ENCODE results near the gene NRM.
"Not testable (repeated sequence)": the region's sequence is repeated elsewhere in the genome, so short reads cannot be mapped to it uniquely, and the experiment has no call there.

NRM gene, protein sequence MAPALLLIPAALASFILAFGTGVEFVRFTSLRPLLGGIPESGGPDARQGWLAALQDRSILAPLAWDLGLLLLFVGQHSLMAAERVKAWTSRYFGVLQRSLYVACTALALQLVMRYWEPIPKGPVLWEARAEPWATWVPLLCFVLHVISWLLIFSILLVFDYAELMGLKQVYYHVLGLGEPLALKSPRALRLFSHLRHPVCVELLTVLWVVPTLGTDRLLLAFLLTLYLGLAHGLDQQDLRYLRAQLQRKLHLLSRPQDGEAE

DNA sequence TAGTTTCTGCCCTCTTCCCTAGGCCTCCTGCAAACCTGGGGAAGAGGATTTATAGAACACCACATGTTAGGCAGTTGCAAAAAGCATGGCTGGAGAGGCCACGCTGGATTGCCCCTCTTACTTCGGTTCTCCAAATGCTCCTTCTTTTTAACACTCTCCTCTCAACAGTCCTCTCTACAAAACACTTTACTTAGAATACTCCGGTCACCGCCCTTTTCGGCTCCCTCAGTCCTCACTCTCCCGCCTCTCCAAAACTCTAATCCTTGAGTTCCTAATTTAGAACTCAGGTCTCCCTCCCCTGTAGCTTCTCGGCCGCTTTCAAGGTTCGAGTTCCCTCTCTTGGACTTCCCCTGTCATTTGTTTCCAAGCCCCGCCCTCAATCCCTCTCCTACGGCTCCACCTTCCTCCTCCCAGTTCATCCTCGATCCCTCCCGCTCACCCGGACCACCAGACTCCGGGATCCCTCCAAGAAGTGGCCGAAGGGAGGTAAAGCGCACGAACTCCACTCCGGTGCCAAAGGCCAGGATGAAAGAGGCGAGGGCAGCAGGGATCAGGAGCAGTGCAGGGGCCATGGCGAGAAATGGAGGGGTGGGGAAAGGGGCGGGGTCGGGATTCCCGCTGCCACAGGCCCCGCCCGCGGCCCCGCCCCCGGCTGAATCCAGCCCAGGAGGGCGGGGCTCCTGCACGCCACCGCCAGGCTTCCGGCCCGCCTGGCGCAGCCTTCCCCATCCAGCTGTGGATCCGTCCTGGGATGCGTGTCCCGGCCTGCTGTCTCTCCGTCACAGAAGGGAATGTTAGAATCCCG is at the start of gene NRM:
Gene NRM, minus strand, starts transcription at position 582 of the 805 bp plus-strand sequence. Its CDS starts 10 bp downstream, at position 572.
- peak; percentile 64 for DNase-seq

DNA sequence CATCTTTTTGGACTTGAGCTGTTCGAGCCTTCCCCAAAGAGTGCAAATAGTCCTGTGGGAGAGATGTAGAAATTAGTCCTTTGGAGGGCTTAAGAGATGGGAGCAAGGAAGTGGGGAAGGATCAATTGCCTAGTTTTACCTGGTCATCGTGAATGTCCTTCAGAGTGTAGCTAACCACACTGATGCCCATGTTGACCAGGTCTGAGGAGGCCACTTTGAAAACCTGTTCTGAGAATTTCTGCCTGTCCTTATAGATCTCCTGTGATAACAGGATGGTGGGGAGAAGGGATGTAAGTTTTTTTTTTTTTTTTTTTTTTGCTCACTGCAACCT is 49.7 kb upstream of the NRM start:
- DNase-seq: no peak

DNA sequence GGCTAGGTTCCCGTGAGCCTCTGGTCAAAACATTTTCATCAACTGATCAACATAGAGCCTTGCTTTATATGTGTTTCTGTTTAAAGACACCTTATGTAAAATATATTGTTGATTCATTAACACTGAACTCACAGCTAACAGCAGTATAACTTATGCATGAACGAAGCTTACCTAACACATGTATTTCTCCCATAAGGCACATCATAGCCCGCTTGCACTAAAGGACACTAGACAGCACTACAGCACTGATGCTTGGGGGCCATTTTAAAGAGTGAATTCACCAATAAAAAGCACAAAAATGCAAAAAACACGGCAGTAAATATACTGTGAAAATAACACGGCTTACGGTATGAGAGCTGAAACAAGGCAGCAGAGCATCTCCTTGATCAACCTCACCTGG is 47.7 kb upstream of the NRM start:
- DNase-seq: no peak

DNA sequence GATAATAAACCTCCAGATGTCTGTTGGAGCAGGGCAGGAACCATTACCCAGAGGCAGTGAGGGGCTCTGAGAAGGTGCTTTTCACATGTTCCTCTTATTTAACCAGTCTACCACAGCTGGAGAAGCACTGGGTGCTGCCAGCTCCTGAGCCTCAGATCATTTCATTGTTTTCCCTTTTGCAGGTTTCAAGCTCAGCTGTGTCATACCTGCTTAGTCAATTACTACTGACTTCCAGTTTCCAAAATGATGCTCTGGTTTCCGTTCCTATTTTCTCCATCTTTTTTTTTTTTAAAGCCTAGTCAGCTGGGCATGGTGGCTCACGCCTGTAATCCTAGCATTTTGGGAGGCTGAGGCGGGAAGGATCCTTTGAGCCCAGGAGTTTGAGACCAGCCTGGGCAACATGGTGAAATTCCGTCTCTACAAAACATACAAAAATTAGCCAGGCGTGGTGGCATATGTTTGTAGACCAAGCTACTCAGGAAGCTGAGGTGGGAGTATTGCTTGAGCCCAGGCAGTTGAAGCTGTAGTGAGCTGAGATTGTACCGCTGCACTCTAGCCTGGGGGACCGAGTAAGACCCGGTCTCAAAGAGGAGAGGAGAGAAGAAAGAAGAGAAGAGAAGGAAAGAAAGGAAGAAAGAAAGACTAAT is 45.0 kb upstream of the NRM start:
- no peak for DNase-seq

DNA sequence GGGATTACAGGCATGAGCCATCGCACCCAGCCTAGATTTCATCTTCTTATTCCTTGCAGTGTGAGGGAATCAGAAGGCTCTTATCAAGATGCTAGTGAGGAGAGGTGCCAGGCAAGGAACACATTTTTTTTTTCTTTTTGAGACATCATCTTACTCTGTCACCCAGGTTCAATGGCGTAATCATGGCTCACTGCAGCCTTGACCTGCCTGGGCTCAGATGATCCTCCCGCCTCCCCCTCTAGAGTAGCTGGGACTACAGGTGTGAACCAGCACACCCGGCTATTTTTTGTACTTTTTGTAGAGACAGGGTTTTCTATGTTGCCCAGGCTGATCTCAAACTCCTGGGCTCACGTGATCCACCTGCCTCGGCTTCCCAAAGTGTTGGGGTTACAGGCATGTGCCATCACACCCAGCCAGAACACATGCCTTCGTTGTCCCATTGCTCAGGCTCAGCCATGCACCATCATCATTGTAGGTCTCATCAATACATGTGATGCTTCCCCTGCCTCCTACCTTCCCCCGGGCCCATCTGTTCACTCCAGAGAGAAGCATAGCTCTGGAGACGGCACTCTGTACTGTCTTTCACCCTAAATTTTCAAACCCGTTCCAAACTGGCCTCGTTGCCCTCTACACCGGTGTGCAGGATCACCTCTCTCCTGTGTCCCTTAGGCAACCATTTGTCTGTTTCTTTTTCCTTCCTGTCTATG is 41.6 kb upstream of the NRM start:
- DNase-seq: no peak

DNA sequence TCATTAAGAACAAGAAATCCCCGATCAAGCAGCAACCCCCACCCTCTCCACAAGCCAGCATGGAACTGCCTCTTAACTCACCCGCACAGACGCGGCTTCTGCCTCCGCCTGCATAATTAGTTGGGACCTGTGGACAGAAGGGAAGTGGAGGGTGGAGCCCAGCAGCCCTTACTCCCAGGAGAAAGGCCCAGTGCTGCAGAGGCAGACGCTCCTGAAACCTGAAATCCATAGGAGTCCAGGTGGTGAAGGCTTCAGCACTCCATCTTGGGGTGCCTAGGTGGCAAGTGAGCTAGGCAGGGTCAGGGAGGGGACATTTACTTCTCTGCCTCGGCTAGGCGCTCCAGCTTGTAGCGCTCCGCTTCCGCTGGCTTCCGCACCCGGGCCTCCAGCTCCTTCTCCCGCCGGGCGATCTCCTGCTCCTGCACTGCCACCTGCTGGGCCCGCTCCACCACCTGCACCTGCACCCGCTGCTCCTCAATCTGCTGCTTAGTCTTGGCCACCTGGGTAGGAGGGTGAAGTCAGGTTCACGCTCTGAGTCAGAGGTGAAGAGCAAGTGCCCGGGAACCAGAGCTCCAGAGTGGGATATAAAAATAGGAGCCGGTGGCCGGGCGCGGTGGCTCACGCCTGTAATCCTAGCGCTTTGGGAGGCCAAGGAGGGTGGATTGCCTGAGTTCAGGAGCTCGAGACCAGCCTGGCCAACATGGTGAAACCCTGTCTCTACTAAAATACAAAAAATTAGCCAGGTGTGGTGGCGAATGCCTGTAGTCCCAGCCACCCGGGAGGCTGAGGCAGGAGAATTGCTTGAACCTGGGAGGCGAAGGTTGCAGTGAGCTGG is 40.0 kb upstream of the NRM start:
- DNase-seq: no peak

DNA sequence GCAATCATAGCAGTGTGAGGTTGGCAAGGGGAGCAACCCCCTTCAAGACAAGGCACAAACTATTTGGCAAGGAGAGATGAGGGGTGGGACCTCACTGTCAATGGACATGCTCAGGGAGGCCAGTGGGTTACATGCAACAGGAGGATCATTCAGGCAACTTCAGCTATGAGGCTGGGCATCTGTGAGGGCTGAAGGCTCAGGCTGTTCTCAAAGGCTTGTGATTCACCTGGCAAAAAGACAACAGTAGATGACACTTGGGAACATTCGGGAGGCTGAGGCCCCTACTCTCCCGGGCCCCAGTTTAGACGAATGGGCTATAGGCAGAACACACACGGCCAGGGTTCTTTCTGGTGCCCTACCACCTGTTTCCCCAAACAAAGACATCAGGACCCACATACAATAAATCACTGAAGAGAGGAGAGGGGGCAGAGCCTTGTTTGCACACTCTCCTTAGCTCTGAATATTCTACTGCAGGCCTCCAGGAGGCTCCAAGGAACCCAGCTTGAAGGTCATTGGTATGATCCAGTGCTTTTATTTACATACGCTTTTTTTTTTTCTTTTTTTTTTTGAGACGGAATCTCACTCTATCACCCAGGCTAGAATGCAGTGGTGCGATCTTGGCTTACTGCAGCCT is 37.3 kb upstream of the NRM start:
- DNase-seq: no peak

DNA sequence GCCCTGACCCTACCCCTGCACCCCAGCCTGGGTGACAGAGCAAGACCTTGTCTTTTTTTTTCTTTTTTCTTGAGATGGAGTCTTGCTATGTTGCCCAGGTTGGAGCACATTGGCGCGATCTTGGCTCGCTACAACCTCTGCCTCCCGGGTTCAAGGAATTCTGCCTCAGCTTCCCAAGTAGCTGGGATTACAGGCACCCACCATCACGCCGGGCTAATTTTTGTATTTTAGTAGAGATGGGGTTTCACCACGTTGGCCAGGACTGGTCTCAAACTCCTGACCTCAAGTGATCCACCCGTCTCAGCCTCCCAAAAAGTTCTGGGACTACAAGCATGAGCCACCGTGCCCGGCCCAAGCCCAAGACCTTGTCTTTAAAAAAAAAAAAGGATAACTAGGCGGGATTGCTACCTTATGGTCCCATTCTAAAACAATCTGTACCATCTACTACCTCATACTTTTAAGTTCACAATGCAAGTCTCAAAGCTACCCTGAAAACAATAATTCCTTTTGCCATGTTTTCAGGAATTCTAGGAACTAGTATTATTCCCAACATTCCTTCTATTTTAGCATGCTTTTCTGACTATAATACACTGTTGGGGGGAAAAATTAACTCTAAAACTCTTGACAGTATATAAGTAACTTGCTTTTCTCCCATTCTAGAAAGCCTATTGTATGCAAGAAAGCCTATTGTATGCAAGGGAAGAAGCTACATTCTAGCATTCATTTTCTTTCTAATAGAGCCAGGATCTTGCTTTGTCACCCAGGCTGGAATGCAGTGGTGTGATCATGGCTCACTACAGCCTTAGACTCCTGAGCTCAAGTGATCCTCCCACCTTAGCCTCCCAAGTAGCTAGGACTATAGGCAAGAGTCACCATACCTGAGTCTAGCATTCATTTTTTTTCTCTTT is 36.0 kb upstream of the NRM start:
- no peak for DNase-seq

DNA sequence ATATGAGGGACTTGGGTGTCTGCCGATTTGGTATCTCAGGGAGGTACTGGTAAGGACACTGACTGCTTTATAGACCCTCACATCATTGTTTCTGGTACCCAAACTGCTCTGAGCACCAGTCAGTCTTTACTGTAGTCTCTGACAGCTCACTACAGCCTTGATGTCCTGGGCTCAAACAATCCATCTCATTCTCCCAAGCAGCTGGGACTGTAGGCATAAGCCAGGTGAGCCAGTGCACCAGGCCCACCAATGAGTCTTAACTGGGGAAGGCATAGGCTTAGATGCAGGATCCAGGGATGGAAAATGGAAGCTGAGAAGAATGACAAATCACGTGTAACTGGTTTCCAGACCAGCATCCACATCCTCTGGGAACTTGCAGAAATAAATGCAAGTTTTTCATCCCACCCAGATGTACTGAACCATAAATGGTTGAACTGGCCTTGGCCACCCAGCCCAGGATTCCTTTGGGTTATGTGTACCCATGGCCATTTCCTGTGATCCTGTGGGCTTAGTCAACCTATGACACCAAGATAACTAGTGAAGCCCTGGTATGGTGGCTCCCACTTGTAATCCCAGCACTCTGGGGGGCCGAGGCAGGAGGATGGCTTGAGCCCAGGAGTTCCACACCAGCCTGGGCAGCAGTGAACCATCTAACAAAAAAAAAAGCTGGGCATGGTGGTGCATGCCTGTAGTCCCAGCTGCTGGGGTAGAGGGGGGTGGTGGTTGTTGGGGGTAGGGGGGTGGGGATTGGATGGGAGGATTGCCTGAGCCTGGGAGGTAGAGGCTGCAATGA is 35.1 kb upstream of the NRM start:
- no peak for DNase-seq

DNA sequence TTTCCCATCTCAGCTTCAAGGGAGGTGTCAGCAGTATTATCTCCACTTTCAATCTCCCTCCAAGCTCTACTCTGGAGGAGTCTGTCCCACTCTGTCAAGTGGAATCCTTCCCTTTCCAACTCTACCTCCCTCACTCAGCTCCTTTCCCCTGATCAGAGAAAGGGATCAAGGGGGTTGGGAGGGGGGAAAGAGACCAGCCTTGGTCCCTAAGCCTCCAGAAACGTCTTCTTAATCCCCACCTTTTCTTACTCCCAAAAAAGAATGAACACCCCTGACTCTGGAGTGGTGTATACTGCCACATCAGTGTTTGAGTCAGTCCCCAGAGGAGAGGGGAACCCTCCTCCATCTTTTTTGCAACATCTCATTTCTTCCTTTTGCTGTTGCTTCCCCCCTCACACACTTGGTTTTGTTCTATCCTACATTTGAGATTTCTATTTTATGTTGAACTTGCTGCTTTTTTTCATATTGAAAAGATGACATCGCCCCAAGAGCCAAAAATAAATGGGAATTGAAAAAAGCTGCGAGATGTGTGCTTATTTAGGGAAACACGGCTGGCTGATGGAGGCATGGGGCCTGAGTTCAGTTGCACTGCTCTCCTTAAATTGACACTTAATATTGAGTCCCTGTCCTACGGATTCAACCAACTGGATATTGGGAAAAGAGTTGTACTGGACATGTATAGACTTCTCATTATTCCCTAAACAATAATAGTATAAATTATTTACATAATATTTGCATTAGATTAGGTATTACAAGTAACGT is 34.3 kb upstream of the NRM start:
- DNase-seq: no peak

DNA sequence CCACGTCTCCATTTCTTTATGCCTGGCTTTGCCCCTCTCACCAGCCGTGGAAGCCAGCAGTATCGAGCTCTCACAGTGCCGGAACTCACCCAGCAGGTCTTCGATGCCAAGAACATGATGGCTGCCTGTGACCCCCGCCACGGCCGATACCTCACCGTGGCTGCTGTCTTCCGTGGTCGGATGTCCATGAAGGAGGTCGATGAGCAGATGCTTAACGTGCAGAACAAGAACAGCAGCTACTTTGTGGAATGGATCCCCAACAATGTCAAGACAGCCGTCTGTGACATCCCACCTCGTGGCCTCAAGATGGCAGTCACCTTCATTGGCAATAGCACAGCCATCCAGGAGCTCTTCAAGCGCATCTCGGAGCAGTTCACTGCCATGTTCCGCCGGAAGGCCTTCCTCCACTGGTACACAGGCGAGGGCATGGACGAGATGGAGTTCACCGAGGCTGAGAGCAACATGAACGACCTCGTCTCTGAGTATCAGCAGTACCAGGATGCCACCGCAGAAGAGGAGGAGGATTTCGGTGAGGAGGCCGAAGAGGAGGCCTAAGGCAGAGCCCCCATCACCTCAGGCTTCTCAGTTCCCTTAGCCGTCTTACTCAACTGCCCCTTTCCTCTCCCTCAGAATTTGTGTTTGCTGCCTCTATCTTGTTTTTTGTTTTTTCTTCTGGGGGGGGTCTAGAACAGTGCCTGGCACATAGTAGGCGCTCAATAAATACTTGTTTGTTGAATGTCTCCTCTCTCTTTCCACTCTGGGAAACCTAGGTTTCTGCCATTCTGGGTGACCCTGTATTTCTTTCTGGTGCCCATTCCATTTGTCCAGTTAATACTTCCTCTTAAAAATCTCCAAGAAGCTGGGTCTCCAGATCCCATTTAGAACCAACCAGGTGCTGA is 33.3 kb upstream of the NRM start:
- not testable (repeated sequence) for DNase-seq

DNA sequence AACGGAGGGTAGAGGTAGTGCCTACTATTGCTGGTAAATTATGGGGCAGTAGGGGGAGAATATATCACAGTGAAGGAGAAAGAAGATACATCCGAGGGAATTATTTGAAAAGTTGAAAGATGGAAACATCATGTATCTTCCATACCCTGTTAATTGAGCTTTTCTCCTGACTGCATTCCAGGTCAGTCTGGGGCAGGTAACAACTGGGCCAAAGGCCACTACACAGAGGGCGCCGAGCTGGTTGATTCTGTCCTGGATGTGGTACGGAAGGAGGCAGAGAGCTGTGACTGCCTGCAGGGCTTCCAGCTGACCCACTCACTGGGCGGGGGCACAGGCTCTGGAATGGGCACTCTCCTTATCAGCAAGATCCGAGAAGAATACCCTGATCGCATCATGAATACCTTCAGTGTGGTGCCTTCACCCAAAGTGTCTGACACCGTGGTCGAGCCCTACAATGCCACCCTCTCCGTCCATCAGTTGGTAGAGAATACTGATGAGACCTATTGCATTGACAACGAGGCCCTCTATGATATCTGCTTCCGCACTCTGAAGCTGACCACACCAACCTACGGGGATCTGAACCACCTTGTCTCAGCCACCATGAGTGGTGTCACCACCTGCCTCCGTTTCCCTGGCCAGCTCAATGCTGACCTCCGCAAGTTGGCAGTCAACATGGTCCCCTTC is 32.5 kb upstream of the NRM start:
- DNase-seq: not testable (repeated sequence)

DNA sequence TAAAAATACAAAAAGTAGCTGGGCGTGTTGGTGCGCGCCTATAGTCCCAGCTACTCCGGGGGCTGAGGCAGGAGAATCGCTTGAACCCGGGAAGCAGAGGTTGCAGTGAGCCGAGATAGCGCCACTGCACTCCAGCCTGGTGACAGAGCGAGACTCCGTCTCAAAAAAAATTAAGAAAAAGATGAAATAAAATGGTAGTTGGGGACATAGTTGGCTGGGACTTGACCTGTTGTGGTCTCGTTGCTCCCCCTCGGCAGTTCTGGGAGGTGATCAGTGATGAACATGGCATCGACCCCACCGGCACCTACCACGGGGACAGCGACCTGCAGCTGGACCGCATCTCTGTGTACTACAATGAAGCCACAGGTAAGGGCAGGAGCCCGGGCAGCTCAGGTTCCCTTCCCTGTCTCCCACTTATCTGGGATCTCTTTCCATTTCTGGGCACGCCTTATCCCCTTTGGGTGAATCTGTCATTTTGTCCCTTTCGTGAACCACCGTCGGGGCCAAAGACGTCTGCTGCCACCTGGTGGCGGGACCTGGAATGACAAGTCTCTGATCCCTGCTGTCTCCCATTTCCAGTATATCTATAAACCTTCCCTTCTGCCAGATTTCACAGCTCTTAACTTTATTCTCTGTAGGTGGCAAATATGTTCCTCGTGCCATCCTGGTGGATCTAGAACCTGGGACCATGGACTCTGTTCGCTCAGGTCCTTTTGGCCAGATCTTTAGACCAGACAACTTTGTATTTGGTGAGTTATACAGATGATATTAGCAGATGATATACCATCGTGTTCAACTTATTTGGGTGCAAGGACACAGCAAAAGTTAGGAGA is 31.7 kb upstream of the NRM start:
- peak; percentile 58 for DNase-seq

DNA sequence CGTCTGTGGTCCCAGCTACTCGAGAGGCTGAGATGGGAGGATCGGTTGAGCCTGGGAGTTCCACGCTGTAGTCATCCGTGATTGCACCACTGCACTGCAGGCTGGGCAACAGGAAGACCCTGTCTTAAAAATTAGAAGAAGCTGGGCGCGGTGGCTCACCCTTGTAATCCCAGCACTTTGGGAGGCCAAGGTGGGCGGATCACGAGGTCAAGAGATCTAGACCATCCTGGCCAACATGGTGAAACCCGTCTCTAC is 31.2 kb upstream of the NRM start:
- DNase-seq: not testable (repeated sequence)

DNA sequence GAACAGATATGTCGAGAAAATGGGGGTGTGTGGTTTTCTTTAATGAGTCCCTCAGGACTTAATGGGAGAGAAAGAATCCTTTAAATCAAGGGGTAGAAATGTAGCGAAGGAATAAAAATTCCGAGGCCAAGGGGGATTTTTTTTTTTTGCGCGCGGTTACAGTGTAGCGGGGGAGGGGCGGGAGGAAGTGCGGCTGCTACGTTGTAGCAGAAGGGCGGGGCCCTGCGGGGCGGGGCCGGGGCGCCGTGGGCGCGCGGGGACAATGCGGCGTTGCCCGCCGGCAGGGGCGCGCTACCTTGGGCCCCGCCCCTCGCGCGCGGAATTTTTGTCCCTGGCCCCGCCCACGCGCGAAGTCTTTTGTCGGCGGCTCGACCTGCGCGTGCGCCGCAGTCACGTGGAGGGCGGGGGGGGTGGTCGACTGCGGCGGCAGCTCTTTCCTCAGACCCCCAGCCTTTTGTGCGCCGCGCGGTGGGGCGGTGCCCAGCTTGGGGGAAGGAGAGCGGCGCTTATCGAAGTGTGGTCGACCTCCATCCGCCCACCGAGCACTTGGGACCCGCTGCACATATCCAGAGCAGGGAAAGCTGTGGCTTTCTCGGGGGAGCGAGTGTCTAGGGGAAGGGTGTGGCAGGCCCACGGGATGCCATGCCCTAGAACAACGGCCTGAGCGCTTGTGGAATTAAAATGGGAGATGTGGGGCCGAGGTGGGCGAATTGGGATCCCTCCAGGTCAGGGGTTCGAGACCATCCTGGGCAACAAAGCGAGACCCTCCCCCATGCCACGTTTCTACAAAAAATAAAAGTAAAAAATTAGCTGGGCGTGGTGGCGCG is 30.6 kb upstream of the NRM start:
- peak; percentile 89 for DNase-seq

DNA sequence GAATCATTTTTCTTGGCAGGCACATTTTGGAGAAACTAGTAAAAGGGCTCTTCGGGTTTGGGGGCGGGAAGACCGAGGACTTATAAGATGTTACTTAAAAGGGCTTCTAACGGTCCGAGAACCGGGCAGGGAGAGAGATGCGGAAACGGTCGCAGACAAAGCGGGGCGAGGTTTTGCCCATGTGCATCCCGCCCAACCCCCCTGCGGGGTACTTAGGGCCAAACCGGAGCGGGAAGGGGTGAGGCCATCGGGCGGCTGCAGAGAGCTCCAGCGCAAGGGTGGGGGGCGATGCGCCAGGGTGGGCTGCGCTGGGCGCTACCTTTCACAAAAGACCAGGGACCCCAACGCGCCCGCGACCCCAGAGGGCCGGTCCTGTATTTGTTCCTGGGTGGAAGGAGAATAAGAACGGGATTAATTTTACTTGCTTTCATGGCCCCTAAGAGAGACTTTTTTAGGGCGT is 30.0 kb upstream of the NRM start:
- peak; percentile 72 for DNase-seq
